ENCODE data around the gene MT1B.

Gene MT1B

DNA sequence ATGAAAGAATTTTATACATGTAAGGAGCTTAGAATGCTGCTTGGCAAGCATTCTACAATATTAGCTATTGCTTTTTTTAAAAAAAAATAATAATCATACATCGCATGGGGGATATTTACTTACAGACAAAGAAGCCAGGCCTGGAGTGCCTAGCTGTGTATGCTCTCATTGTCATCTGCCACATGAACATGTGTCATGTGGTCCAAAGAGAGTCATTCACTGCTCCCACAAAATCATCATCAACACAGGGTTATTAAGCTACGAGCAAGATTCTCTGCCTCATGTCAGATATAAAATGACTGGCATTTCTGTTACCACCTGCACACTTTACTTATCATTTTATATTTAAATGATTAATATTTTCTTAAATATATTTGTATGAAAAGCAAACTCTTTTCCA, 28.0 kb upstream of the MT1B start:
- H3K27me3 Mint-ChIP-seq (ENCODE audit: low read depth, poor library complexity): peaks cover 100% of the 10 kb centered on the region

DNA sequence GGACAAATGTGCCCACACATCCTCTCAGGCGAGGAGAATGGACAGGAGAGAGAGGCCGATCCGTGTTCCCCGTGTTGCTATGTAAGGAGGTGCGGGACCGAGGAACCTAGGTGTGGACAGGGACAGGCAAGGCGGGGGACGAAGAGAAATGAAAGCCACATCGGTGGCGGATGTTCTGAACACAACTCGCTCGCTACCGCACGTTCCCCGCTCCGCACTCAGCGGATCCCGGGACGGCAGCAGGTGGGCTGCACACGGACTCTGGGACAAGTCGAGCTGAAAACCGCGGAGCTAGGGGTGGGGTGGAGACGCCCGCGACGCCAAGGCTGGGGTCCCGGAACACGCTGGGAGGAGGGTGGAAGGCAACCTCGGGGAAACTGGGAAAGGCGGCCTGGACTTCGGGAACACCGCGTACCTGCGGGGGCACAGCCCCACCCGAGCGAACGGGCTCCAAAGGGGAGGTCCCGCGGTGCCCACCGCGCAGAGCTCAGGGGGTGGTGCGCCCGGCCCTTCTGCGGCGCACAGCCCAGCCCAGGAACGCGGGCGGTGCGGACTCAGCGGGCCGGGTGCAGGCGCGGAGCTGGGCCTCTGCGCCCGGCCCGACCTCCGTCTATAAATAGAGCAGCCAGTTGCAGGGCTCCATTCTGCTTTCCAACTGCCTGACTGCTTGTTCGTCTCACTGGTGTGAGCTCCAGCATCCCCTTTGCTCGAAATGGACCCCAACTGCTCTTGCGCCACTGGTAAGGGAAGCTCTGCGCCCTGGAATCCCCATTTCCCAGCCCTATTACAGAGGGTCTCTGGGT, 26.3 kb upstream of the MT1B start, which contains the start of gene MT1E:
MT1E (plus strand) TSS at position 642 of the 803 bp plus-strand sequence; CDS start at position 713, 71 bp downstream.
- DNase-seq: peak; percentile 46
- H3K9me3 Mint-ChIP-seq: peaks cover 18% of the 10 kb centered on the region
- TF ChIP-seq, protein P1, sequence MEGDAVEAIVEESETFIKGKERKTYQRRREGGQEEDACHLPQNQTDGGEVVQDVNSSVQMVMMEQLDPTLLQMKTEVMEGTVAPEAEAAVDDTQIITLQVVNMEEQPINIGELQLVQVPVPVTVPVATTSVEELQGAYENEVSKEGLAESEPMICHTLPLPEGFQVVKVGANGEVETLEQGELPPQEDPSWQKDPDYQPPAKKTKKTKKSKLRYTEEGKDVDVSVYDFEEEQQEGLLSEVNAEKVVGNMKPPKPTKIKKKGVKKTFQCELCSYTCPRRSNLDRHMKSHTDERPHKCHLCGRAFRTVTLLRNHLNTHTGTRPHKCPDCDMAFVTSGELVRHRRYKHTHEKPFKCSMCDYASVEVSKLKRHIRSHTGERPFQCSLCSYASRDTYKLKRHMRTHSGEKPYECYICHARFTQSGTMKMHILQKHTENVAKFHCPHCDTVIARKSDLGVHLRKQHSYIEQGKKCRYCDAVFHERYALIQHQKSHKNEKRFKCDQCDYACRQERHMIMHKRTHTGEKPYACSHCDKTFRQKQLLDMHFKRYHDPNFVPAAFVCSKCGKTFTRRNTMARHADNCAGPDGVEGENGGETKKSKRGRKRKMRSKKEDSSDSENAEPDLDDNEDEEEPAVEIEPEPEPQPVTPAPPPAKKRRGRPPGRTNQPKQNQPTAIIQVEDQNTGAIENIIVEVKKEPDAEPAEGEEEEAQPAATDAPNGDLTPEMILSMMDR (IDR thresholded peaks at IDR 0.05): no peak
- H3K4me1 Mint-ChIP-seq: peaks cover 25% of the 10 kb centered on the region
- no peak within 1 kb of the TSS for H3K27ac Mint-ChIP-seq
- peak within 1 kb of the TSS; percentile 81 for H3K4me3 Mint-ChIP-seq
- H3K27me3 Mint-ChIP-seq (ENCODE audit: low read depth, poor library complexity): peaks cover 100% of the 10 kb centered on the region
- no peaks in the 10 kb centered on the region for H3K36me3 Mint-ChIP-seq (ENCODE audit: low read depth)

More for the DNA sequence above, 28.0 kb upstream of the MT1B start:
- TF ChIP-seq, protein P1 (IDR thresholded peaks at IDR 0.05): no peak
- Mint-ChIP-seq H3K27ac (no peak overlapping the region), H3K4me1 (peaks cover 31% of the 10 kb centered on the region), H3K4me3 (no peak overlapping the region), H3K36me3 (ENCODE audit: low read depth) (no peaks in the 10 kb centered on the region), H3K9me3 (peaks cover 18% of the 10 kb centered on the region)
- no peak for DNase-seq

DNA sequence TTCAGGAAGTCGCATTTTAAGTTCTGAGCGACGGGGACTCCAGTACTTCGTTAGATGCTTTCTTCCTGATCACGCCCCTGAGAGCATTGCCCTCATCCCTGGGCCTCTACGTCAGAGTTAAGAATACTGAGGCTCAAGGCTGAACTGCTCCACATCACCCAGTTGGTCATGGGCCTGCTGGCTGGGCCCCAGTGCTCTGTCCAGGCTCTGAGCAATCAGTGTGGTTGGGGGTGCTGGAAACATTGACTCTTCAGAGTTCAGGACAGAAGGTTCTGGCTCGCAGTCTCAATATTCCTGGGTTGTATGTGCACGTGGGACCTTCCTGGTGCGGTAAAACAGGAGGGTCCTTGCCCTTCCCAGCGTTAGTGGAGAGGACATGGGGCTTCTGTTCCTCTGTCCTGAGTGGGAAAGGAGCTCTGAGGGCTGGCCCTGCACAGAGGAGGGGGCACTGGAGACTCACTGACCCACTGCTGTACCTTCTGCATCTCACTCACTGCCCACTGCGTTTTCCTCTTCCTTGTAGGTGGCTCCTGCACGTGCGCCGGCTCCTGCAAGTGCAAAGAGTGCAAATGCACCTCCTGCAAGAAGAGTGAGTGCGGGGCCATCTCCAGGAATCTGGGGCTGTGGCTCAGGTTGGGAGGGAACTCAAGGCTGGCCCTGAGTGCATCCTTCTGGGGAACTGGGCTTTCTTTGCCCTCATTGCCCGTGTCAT, 25.6 kb upstream of the MT1B start:
- H3K27ac Mint-ChIP-seq: no peak overlapping the region
- DNase-seq: no peak
- peak overlapping the region; percentile 72 for H3K4me3 Mint-ChIP-seq
- H3K9me3 Mint-ChIP-seq: peaks cover 18% of the 10 kb centered on the region
- peaks cover 19% of the 10 kb centered on the region for H3K4me1 Mint-ChIP-seq
- TF ChIP-seq, protein P1 (IDR thresholded peaks at IDR 0.05): no peak
- peaks cover 100% of the 10 kb centered on the region for H3K27me3 Mint-ChIP-seq (ENCODE audit: low read depth, poor library complexity)
- H3K36me3 Mint-ChIP-seq (ENCODE audit: low read depth): no peaks in the 10 kb centered on the region

DNA sequence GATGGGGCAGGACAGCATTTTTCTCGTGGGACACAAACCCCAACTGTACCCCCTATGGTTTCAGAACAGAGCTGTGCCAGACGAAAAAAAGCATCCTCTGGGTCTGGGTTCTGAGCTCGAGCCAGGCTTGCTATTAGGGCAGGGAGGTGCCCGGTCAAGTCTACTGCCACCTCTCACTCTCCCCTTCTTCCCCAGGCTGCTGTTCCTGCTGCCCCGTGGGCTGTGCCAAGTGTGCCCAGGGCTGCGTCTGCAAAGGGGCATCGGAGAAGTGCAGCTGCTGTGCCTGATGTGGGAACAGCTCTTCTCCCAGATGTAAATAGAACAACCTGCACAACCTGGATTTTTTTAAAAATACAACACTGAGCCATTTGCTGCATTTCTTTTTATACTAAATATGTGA, 25.0 kb upstream of the MT1B start:
- no peak overlapping the region for H3K27ac Mint-ChIP-seq
- no peaks in the 10 kb centered on the region for H3K36me3 Mint-ChIP-seq (ENCODE audit: low read depth)
- no peak for DNase-seq
- TF ChIP-seq, protein P1 (IDR thresholded peaks at IDR 0.05): no peak
- peaks cover 100% of the 10 kb centered on the region for H3K27me3 Mint-ChIP-seq (ENCODE audit: low read depth, poor library complexity)
- peaks cover 18% of the 10 kb centered on the region for H3K9me3 Mint-ChIP-seq
- H3K4me1 Mint-ChIP-seq: peaks cover 14% of the 10 kb centered on the region
- H3K4me3 Mint-ChIP-seq: no peak overlapping the region

DNA sequence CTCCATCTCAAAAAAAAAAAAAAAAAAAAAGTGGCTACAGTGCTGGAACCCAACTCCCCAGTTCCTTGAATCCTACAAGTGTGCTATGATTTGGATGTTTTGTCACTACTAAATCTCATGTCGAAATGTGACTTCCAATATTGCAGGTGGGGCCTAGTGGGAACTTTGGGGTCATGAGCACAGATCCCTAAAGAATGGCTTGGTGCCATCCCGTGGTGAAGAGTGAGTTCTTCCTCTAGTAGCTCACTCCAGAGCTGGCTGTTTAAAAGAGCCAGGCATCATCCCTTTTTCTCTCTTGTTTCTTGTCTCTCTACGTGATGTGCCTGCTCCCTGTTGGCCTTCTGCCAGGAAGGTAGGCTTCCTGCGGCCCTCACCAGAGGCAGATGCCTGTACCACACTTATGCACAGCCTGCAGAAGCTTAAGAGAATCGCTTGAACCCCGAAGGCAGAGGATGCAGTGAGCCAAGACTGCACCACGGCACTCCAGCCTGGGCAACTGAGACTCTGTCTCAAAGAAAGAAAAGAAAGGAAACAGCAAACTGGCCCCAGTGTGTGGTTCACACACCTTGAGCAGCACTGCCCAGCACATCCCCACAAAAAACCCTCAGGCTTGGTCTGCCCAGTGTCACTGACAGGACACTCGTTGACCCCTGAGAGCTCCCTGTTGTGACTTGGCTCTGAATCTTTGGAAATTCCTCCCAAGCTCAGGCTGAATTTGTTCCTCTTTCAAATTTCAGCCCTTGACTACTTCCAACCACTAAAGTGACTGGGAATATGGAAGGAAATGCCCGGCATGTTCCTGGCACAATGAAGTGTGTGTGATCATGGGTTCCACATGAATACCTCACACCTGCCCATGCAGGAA, 23.0 kb upstream of the MT1B start:
- TF ChIP-seq, protein P1 (IDR thresholded peaks at IDR 0.05): no peak
- H3K27me3 Mint-ChIP-seq (ENCODE audit: low read depth, poor library complexity): peaks cover 100% of the 10 kb centered on the region
- H3K9me3 Mint-ChIP-seq: peaks cover 7% of the 10 kb centered on the region
- no peaks in the 10 kb centered on the region for H3K36me3 Mint-ChIP-seq (ENCODE audit: low read depth)
- DNase-seq: no peak
- H3K4me3 Mint-ChIP-seq: no peak overlapping the region
- no peak overlapping the region for H3K27ac Mint-ChIP-seq
- H3K4me1 Mint-ChIP-seq: peaks cover 19% of the 10 kb centered on the region
